ENCODE measurements around the gene COL4A6.

COL4A6 gene

DNA sequence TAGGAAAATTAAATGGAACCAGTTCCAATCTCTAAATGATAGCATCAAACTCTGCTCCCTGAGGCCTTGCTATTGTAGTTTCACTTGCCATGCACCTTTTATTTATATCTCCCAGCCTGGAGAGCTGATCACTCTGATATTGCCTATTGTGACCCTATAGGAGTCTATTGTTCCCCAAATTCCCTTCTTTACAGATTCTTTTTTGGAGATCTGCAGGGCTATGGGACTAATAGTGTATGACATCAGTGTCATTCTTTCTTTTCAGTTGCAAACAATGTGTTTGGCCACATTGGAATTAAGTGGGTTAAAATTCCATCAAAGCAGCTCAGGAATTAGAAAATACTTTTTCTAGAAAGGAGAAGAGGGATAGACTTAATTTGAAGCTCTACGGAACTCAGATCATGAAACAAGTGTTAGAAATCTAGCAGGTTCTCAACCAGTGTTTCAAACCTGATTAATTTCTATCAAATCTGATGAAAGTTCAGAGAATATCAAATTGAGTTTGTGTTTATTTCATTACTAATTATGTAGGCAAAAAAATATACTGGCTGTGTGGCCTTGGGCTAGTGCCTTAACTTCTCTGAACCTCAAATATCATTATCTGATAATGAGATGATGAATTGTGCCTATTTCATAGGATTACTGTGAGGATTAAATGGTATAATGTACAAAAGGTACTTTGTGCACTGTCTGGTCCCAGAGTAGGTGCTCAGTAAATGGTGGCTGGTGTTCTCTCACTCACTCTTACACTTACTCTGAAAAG is 71.4 kb downstream of the COL4A6 start:
- Histone ChIP-seq H3K4me1 (ENCODE audit: control insufficient read depth, insufficient read depth, low read length) (peaks cover 14% of the 10 kb centered on the region), H3K9ac (ENCODE audit: low read length) (no peak overlapping the region), H3K9me3 (ENCODE audit: control insufficient read depth, insufficient read depth, low read depth, low read length) (no peaks in the 10 kb centered on the region), H3K27me3 (ENCODE audit: control insufficient read depth, insufficient read depth, low read length) (no peaks in the 10 kb centered on the region; the same call in 1 of the 2 replicates), H3K36me3 (ENCODE audit: control insufficient read depth, insufficient read depth, low read length) (no peaks in the 10 kb centered on the region), H3K27ac (ENCODE audit: low read depth, low read length) (no peak overlapping the region), H3K4me3 (ENCODE audit: low read depth, low read length) (no peak overlapping the region)

DNA sequence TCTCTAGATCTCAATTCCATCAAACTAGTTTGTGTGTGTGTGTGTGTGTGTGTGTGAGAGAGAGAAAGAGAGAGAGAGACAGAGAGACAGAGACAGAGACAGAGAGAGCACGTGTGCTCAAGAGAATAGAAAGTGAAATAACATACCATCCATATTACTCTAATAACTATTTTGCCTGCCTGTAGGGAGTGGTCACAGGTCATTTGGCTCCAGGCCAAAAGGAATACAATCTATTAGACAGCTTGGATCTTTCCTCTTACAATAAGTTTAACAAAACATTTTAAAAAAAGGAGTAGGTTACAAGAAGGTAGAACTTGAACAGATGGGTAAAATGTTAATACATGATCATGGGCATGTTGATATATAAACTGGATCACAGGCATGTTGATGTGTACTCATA is 76.2 kb downstream of the COL4A6 start:
- Histone ChIP-seq H3K9ac (ENCODE audit: low read length) (no peak overlapping the region), H3K27me3 (ENCODE audit: control insufficient read depth, insufficient read depth, low read length) (no peaks in the 10 kb centered on the region; the same call in 1 of the 2 replicates), H3K4me1 (ENCODE audit: control insufficient read depth, insufficient read depth, low read length) (peaks cover 11% of the 10 kb centered on the region)

DNA sequence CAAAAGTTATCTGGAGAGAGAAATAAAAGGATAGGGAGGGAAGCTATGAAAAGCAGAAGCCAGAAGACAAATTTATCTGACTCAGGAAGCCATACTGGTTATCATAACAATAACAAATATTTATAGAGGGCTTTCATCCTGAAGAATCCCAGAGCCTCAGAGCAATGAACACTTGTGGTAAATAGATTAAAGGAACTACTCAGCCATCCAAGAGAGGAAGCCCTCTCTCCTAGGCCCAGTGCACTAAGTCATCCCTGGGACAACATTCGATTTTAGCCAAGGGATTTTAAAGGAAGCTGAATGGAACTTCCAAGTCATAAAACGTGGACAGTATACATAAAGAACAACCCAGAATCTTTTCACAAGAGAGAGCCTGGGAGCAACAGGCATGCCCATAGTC is 76.9 kb downstream of the COL4A6 start:
- Histone ChIP-seq H3K9me3 (ENCODE audit: control insufficient read depth, insufficient read depth, low read depth, low read length) (no peaks in the 10 kb centered on the region), H3K27ac (ENCODE audit: low read depth, low read length) (no peak overlapping the region), H3K36me3 (ENCODE audit: control insufficient read depth, insufficient read depth, low read length) (no peaks in the 10 kb centered on the region), H3K9ac (ENCODE audit: low read length) (no peak overlapping the region), H3K4me1 (ENCODE audit: control insufficient read depth, insufficient read depth, low read length) (peaks cover 14% of the 10 kb centered on the region), H3K4me3 (ENCODE audit: low read depth, low read length) (no peak overlapping the region), H3K27me3 (ENCODE audit: control insufficient read depth, insufficient read depth, low read length) (no peaks in the 10 kb centered on the region; the same call in 1 of the 2 replicates)

More for the DNA sequence above, 76.2 kb downstream of the COL4A6 start:
- Histone ChIP-seq H3K27ac (ENCODE audit: low read depth, low read length) (no peak overlapping the region), H3K4me3 (ENCODE audit: low read depth, low read length) (no peak overlapping the region), H3K36me3 (ENCODE audit: control insufficient read depth, insufficient read depth, low read length) (no peaks in the 10 kb centered on the region), H3K9me3 (ENCODE audit: control insufficient read depth, insufficient read depth, low read depth, low read length) (no peaks in the 10 kb centered on the region)

DNA sequence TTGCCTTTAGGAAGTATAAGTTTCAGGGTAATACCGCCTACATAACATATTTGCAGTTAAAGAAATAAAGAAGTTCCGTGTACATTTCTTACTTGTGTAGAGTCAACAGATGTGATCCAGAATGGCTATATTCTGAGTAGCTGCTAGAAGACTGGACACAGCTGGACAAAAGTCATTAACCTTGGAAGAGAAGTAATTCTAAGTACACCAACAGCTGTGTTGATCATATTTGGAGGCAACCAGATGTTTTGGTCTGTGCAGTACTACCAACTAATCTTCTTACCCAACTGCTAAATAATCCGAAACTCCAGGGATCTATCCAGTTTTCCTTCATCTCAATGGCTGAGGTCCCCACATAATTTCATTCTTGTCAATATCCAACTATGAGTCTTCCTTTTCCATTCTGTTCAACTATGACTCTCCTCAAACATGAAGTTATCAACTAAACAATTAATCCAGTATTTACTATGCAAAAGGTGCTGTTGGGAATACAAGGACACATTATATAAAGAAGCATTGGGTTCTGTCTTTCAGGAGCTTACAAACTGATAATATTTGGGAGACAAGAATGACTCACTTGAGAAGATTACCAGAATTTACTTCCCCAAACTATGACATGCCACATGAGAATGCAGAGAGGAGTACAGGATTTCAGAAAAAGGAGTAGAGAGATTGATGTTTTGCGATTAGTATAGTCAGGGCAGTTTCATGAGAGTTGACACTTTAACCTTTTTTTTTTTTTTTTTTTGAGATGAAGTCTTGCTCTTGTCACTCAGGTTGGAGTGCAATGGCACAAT is 78.2 kb downstream of the COL4A6 start:
- no peak overlapping the region for H3K4me3 ChIP-seq (ENCODE audit: low read depth, low read length)
- H3K9me3 ChIP-seq (ENCODE audit: control insufficient read depth, insufficient read depth, low read depth, low read length) = no peaks in the 10 kb centered on the region
- H3K36me3 ChIP-seq (ENCODE audit: control insufficient read depth, insufficient read depth, low read length) = no peaks in the 10 kb centered on the region
- no peak overlapping the region for H3K9ac ChIP-seq (ENCODE audit: low read length)
- H3K27ac ChIP-seq (ENCODE audit: low read depth, low read length) = no peak overlapping the region
- peaks cover 12% of the 10 kb centered on the region for H3K4me1 ChIP-seq (ENCODE audit: control insufficient read depth, insufficient read depth, low read length)
- no peaks in the 10 kb centered on the region; the same call in 1 of the 2 replicates for H3K27me3 ChIP-seq (ENCODE audit: control insufficient read depth, insufficient read depth, low read length)

DNA sequence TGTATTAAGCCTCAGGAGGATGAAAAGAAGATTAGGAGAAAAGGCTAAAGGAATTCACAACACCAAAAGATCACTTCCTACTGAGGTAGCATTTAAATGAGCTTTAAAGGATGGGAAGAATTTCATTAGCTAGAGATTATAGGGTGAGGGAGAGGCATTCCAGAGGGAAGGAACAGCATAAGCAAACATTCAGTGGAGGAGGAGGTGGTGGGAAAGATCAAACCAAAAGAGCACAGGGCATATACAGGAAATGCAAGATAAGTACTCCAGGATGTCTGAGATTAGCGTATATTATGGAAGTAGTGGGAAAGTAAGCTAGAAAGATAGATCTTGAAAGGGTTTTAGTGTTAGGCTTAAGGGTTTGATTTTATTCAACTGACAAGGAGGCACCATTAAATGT is 84.8 kb downstream of the COL4A6 start:
- Histone ChIP-seq H3K4me3 (ENCODE audit: low read depth, low read length) (no peak overlapping the region), H3K4me1 (ENCODE audit: control insufficient read depth, insufficient read depth, low read length) (peaks cover 47% of the 10 kb centered on the region), H3K9ac (ENCODE audit: low read length) (no peak overlapping the region), H3K27ac (ENCODE audit: low read depth, low read length) (peak overlapping the region; percentile 10; the same call in 1 of the 2 replicates), H3K27me3 (ENCODE audit: control insufficient read depth, insufficient read depth, low read length) (no peaks in the 10 kb centered on the region), H3K36me3 (ENCODE audit: control insufficient read depth, insufficient read depth, low read length) (no peaks in the 10 kb centered on the region), H3K9me3 (ENCODE audit: control insufficient read depth, insufficient read depth, low read depth, low read length) (no peaks in the 10 kb centered on the region)

DNA sequence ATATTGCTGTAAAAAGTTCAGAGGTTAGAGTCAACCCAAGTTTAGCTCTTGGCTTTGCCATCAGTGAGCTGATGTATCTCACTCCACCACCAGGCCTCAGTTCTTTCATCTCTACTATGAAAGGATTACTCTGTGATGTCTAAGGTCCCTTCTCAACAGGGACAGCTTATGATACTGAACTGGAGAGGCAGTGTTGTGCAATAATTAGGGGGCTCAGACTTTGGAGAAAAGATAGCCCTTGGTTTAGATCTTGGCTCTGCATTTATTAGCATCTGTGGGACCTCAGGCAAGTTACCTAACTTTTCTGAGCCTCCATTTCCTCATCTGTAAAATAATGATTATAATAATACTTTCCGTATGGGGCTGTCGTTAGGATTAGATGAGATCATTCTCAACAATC is 89.0 kb downstream of the COL4A6 start:
- peaks cover 54% of the 10 kb centered on the region for H3K4me1 ChIP-seq (ENCODE audit: control insufficient read depth, insufficient read depth, low read length)
- H3K27me3 ChIP-seq (ENCODE audit: control insufficient read depth, insufficient read depth, low read length) = no peaks in the 10 kb centered on the region; the same call in 1 of the 2 replicates
- H3K4me3 ChIP-seq (ENCODE audit: low read depth, low read length) = no peak overlapping the region
- no peak overlapping the region for H3K27ac ChIP-seq (ENCODE audit: low read depth, low read length)
- no peaks in the 10 kb centered on the region for H3K36me3 ChIP-seq (ENCODE audit: control insufficient read depth, insufficient read depth, low read length)
- no peaks in the 10 kb centered on the region for H3K9me3 ChIP-seq (ENCODE audit: control insufficient read depth, insufficient read depth, low read depth, low read length)
- no peak overlapping the region for H3K9ac ChIP-seq (ENCODE audit: low read length)

DNA sequence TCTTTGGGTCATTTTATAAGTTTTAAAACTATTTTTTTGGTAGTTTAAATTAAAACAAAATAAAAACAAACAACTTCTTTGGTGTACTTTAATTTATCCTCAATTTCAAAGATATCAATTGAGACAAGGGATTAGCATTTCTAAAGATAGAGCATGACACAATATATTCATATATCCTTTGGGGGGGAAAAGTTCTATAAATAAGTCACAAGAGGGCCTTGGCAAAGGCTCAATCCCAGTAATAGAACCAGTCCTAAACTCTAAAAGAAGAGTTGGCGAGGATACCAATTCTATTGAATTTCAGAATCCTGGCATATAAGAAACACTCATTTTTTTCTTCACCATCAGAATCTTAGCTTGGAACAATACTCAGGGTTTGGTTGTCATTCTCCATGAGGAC is 89.7 kb downstream of the COL4A6 start:
- H3K4me1 ChIP-seq (ENCODE audit: control insufficient read depth, insufficient read depth, low read length) = peaks cover 55% of the 10 kb centered on the region
- no peak overlapping the region for H3K27ac ChIP-seq (ENCODE audit: low read depth, low read length)
- H3K27me3 ChIP-seq (ENCODE audit: control insufficient read depth, insufficient read depth, low read length) = no peaks in the 10 kb centered on the region; the same call in 1 of the 2 replicates
- no peak overlapping the region for H3K9ac ChIP-seq (ENCODE audit: low read length)
- no peaks in the 10 kb centered on the region for H3K36me3 ChIP-seq (ENCODE audit: control insufficient read depth, insufficient read depth, low read length)
- no peaks in the 10 kb centered on the region for H3K9me3 ChIP-seq (ENCODE audit: control insufficient read depth, insufficient read depth, low read depth, low read length)
- H3K4me3 ChIP-seq (ENCODE audit: low read depth, low read length) = no peak overlapping the region

DNA sequence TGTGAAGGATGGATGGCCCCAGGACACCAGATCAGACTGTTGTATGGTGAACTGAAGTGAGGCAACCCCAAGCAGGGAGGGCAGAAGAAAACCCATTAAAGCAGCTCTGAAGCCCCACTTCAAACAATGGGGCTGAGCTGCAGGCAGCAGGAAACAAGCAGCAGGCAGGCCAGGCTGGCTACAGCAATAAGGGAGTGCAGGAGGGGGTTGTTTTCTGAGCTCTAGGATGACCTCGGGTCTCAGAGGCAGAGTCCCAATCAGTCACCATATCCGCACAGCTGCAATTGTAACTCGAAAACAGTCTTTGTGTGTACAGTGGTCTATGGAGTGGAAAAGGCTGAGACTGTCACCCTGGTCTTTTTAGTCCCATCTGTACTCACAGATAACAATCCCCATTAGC is 90.4 kb downstream of the COL4A6 start:
- H3K4me3 ChIP-seq (ENCODE audit: low read depth, low read length) = no peak overlapping the region
- peaks cover 49% of the 10 kb centered on the region for H3K4me1 ChIP-seq (ENCODE audit: control insufficient read depth, insufficient read depth, low read length)
- H3K9me3 ChIP-seq (ENCODE audit: control insufficient read depth, insufficient read depth, low read depth, low read length) = no peaks in the 10 kb centered on the region
- H3K27ac ChIP-seq (ENCODE audit: low read depth, low read length) = no peak overlapping the region
- H3K9ac ChIP-seq (ENCODE audit: low read length) = no peak overlapping the region
- no peaks in the 10 kb centered on the region for H3K36me3 ChIP-seq (ENCODE audit: control insufficient read depth, insufficient read depth, low read length)
- no peaks in the 10 kb centered on the region; the same call in 1 of the 2 replicates for H3K27me3 ChIP-seq (ENCODE audit: control insufficient read depth, insufficient read depth, low read length)

DNA sequence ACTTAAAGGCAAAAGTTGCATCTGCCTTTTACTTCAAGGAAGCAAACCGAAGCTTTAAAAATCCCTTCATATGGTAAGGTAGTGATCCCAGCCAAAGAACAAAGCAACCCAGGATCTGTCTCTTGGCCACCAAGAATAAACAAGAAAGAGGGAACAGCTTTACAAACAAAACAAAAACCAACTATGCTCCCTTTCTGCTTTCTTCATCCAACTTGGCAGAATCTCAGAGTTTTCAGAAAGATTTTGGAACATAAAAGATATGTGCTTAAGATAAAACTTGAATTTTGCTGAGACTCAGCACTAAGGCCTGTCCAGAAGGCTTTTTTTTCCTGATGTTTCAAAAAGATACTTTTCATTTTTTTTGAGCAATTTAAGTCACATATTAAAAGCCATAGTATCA is 94.0 kb downstream of the COL4A6 start:
- H3K4me1 ChIP-seq (ENCODE audit: control insufficient read depth, insufficient read depth, low read length) = peaks cover 30% of the 10 kb centered on the region
- 0 out of 2 replicates have a peak overlapping the region, but pooled peaks have one; percentile 9 for H3K27ac ChIP-seq (ENCODE audit: low read depth, low read length)
- no peak overlapping the region for H3K9ac ChIP-seq (ENCODE audit: low read length)
- no peaks in the 10 kb centered on the region for H3K9me3 ChIP-seq (ENCODE audit: control insufficient read depth, insufficient read depth, low read depth, low read length)
- H3K36me3 ChIP-seq (ENCODE audit: control insufficient read depth, insufficient read depth, low read length) = no peaks in the 10 kb centered on the region
- no peak overlapping the region for H3K4me3 ChIP-seq (ENCODE audit: low read depth, low read length)
- H3K27me3 ChIP-seq (ENCODE audit: control insufficient read depth, insufficient read depth, low read length) = peaks cover 3% of the 10 kb centered on the region; the same call in 1 of the 2 replicates

GRCh38 chrX:108341947-108342346 is 96.3 kb downstream of the COL4A6 start:
- no peaks in the 10 kb centered on the region for H3K36me3 ChIP-seq (ENCODE audit: control insufficient read depth, insufficient read depth, low read length)
- peaks cover 19% of the 10 kb centered on the region for H3K4me1 ChIP-seq (ENCODE audit: control insufficient read depth, insufficient read depth, low read length)
- no peak overlapping the region for H3K4me3 ChIP-seq (ENCODE audit: low read depth, low read length)
- H3K9me3 ChIP-seq (ENCODE audit: control insufficient read depth, insufficient read depth, low read depth, low read length) = no peaks in the 10 kb centered on the region
- H3K27me3 ChIP-seq (ENCODE audit: control insufficient read depth, insufficient read depth, low read length) = peaks cover 3% of the 10 kb centered on the region; the same call in 1 of the 2 replicates
- no peak overlapping the region for H3K9ac ChIP-seq (ENCODE audit: low read length)
- H3K27ac ChIP-seq (ENCODE audit: low read depth, low read length) = no peak overlapping the region

- Histone ChIP-seq H3K36me3 (ENCODE audit: control insufficient read depth, insufficient read depth, low read length) (no peaks in the 10 kb centered on the region), H3K4me3 (ENCODE audit: low read depth, low read length) (no peak overlapping the region), H3K9me3 (ENCODE audit: control insufficient read depth, insufficient read depth, low read depth, low read length) (no peaks in the 10 kb centered on the region), H3K9ac (ENCODE audit: low read length) (no peak overlapping the region), H3K27me3 (ENCODE audit: control insufficient read depth, insufficient read depth, low read length) (peaks cover 8% of the 10 kb centered on the region; the same call in 1 of the 2 replicates), H3K4me1 (ENCODE audit: control insufficient read depth, insufficient read depth, low read length) (no peaks in the 10 kb centered on the region), H3K27ac (ENCODE audit: low read depth, low read length) (no peak overlapping the region)
Observed at GRCh38 chrX:108332281-108332680, 105.9 kb downstream of the COL4A6 start.

All from HUES6 (cell line).